GM20000 (cell line): ENCODE measurements around the gene E2F4.

Source experiments
- DNase-seq: peaks from one replicate; pipeline ENCODE4 v3.0.0; 2012; ENCODE audit warnings: low spot score
- TF ChIP-seq, protein P1 (sequence below): IDR thresholded peaks from 2 replicates; pipeline ENCODE4 v1.5.1; 2012; ENCODE audit warnings: mild to moderate bottlenecking, control low read depth; ENCODE audit errors: extremely low read depth, missing control alignments

E2F4 gene

GRCh38 chr16:67191995-67192681 is at the start of gene E2F4:
TSS of gene E2F4 (plus strand) at chr16:67192155. CDS start at chr16:67192228, 73 bp downstream.
- TF ChIP-seq, protein P1, sequence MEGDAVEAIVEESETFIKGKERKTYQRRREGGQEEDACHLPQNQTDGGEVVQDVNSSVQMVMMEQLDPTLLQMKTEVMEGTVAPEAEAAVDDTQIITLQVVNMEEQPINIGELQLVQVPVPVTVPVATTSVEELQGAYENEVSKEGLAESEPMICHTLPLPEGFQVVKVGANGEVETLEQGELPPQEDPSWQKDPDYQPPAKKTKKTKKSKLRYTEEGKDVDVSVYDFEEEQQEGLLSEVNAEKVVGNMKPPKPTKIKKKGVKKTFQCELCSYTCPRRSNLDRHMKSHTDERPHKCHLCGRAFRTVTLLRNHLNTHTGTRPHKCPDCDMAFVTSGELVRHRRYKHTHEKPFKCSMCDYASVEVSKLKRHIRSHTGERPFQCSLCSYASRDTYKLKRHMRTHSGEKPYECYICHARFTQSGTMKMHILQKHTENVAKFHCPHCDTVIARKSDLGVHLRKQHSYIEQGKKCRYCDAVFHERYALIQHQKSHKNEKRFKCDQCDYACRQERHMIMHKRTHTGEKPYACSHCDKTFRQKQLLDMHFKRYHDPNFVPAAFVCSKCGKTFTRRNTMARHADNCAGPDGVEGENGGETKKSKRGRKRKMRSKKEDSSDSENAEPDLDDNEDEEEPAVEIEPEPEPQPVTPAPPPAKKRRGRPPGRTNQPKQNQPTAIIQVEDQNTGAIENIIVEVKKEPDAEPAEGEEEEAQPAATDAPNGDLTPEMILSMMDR = no peak
- peak; percentile 98 for DNase-seq

DNA sequence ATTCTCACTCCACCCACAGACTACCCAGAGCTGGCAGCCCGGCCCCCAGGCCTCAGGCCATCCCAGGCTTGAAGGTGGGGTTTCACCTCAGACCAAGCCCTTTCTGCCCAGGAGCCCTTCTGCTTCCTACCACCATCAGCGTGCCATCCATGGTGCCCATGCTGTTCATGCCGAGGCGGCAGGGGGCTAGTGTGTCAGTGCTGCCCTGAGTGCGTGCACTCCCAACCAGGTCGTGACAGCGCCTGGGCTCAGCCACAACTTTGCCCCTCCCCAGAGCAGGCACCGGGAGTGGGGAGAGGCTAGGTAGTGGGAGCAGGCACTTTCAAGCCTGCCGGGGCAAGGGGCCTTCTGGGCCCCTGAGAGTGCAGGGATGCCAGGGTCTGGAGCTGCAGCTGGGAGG is 49.6 kb upstream of the E2F4 start:
- TF ChIP-seq, protein P1 = no peak
- DNase-seq = no peak

GRCh38 chr16:67144943-67145342 is 47.0 kb upstream of the E2F4 start:
- DNase-seq = no peak
- TF ChIP-seq, protein P1 = no peak

- DNase-seq = no peak
- TF ChIP-seq, protein P1 = no peak
These were observed 46.2 kb upstream of the E2F4 start for GRCh38 chr16:67145746-67146145.

DNA sequence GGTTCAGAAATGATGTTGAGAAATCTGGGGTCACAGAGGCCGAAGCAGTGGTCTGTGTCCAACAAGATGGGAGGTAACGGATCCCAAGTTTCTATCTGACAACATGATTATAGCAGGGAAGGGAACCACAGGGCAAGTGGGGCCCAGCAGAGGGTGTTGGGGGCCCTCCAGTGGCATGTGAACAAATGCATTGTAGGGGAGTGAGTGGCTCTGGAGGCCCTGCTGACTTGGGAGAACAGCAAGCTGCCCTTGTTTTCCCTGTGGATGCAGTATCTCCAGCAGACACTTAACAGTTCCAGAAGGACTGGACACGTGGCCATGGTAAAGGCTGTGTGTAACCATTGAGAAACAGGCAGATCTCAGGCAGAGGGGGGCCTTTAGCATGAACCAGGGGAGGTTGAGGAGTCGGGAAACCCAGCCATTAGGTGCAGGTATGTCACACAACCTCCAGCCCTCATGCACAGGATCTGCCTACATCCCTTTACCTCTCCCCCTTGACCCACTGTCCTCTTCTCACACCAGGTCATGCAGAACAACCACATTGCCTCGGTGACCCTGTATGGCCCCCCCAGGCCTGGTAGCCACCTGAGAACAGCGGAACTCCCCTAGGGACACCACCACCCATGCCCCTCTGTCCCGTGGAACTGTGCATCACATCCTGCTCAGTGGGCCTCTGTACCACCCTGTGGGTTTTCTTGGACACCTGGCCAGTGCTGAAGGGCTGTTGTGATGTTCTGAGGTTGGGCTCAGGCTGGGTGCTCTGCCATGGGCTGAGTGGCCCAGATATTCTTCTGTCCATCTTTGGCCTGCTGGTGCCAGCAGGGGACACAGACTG is 45.2 kb upstream of the E2F4 start:
- TF ChIP-seq, protein P1 = no peak
- DNase-seq = no peak

- TF ChIP-seq, protein P1 = no peak
- no peak for DNase-seq
These were observed 44.4 kb upstream of the E2F4 start for GRCh38 chr16:67147437-67148140.

- TF ChIP-seq, protein P1 = no peak
These were observed 43.7 kb upstream of the E2F4 start for GRCh38 chr16:67148221-67148620.

More at GRCh38 chr16:67148221-67148620, 43.7 kb upstream of the E2F4 start:
- DNase-seq = no peak
